NCI-H2196 treated with DMSO at 0.1 percent for 48 hours (cell line): Measurements from ENCODE around the gene GTF2A1.
A peak's percentile ranks its signal among the peaks of the same experiment; 100 is the strongest.
"Not testable (repeated sequence)": the region's sequence is repeated elsewhere in the genome, so short reads cannot be mapped to it uniquely, and the experiment has no call there.

ENCODE experiments used
- DNase-seq: peaks from one replicate; lab custom pipeline; 2025; ENCODE audit not compliant: unreplicated experiment; lab: John Stamatoyannopoulos, UW

The GTF2A1 gene

DNA sequence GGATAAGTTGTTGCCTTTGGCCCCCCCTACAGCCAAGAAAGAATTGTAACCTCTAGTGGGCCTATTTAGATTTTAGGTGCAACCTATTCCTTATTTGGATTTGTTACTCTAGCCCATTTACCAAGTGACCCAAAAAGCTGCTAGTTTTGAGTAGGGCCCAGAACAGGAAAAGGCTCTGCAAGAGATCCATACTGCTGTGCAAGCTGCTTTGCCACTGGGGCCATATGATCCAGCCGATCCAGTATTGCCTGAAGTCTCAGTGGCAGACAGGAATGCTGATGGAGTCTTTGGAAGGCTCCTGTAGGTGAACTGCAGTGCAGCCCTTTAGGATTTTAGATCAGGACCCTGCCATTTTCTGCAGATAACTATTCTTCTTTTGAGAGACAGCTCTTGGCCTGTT lies 12.9 kb upstream of the GTF2A1 start:
- DNase-seq = no peak

- no peak for DNase-seq
Measured at GRCh38 chr14:81231540-81231939, 10.8 kb upstream of the GTF2A1 start.

- no peak for DNase-seq
Measured at GRCh38 chr14:81224222-81224621, 3.5 kb upstream of the GTF2A1 start.

GRCh38 chr14:81223788-81224187 lies 3.0 kb upstream of the GTF2A1 start:
- not testable (repeated sequence) for DNase-seq

GRCh38 chr14:81222691-81223090 lies 1.9 kb upstream of the GTF2A1 start:
- no peak for DNase-seq

- no peak for DNase-seq
Measured at GRCh38 chr14:81222126-81222525, 1.4 kb upstream of the GTF2A1 start.

DNA sequence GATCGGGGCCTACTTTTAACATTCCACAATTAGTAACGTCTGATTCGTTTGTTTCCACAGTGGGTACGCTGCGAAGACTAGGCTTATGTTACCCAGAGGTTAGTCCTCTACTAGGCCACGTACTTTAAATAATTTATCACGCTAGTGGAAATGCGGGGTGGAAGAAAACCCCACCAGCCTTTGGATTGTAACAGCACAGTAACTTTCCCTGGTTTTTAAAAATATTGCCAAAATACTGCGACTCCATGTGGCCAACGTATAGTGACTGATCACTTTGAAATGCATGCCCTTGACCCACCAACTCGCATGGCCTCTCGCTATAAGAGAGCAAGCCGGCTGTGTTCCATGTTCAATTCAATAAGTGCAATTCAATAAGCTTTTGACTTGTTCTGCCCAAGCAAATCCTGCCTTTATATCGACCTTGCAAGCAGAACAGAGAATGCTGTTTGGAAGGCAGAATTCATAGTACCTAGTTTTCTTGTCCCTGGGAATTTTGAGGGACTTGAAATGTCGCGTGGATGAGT lies 882 bp upstream of the GTF2A1 start:
- DNase-seq = no peak

DNA sequence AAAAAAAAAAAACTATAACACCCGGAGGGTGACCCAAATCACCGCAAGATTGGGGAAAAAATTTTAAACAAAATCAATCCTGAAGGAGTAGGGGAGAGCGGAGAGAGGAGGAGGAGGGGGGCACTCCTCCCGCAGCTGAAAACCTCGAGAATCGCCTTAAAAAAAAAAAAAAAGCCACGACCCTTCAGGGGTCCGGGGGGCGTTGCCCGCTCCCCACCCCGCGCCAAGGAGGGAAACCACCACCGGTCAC lies 254 bp downstream of the GTF2A1 start:
- DNase-seq = no peak

DNA sequence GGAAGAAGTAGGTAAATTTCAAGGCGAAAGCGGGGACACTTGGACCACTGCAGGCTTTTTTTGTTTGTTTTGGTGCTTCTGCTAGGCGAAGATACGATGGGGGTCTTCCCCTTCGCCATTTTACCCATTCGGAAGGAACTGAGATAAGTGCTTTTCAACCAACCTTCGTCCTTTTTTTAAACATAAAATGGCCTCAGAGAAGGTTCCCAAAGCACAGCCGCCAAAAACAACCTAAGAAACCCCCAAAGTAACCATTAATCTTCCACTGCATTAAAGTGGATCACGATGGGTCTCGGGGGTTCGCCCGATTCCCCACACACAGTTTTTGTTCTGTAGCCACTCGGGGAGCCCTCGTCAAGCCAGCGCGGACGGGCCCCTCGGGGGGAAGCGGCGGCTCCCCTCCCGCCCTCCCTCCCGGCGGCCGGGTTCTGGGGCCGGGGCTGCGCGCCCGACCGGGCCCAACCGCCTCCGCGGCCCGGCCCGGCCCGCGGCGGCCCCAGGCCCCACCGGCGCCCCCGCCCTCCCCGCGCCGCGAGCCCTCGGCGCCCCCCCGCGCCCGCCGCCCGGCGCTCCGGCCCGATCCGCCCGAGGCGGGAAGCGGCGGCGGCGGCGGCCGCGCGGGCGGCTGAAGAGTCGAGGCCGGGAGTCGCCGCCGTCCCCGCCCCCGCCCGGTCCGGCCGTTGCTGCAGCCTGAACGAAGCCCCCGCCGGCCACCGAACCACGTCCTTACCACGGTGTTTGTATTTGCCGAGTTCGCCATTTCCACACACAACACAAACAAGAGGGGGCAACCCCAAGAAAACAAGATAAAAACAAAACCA lies 790 bp downstream of the GTF2A1 start:
- DNase-seq = no peak

GRCh38 chr14:81219210-81219758 lies 1.5 kb downstream of the GTF2A1 start:
- peak; percentile 93 for DNase-seq

DNA sequence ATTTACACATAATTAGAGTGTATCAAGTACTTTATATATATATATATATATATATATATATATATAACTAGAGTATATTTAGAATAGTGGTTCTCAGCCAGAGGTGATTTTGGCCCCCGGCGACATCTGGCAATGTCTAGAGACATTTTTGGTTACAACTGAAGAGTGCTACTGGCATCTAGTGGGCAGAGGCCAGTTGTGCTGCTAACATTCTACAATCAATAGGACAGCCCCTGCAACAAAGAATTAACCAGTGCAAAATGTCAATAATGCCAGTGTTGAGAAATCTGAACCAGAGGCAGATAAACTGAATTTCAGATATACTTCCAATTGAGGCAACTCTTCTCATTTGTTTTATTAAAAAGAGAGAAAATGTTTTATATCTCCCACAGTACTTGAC lies 8.9 kb downstream of the GTF2A1 start:
- DNase-seq = no peak

DNA sequence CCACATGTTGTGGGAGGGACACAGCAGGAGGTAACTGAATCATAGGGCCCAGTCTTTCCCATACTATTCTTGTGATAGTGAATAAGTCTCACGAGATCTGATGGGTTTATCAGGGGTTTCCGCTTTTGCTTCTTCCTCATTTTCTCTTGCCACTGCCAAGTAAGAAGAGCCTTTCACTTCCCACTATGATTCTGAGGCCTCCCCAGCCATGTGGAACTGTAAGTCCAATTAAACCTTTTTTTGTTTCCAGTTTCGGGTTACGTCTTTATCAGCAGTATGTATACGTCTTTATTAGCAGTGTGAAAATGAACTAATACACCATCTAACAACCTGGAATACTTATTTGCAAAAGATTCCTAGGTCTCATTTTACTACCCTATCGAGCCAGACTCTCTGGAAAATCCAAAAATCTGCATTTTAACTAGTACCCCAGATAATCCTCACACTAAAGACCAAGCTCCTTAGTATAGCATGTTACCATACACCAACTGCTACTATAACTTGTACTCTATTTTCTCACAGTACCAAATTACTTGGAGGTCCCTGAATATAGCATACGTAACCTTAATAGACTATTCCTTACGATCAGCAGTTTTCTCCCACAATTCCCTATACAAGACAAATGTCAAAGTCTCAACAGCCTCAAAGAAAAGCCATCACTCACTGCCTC lies 11.5 kb downstream of the GTF2A1 start:
- DNase-seq = no peak

DNA sequence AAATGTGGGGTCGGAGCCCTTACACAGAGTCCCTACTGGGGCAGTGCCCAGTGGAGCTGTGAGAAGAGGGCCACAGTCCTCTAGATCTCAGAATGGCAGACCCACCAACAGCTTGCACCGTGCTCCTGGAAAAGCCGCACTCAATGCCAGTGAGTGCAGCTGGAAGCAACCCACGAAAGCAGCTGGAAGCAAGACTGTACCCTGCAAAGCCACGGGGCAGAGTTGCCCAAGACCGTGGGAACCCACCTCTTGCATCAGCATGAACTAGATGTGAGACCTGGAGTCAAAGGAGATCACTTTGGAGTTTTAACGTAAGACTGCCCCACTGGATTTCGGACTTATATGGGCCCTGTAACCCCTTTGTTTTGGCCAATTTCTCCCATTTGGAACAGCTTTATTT lies 12.3 kb downstream of the GTF2A1 start:
- DNase-seq = no peak

- DNase-seq = no peak
Measured at GRCh38 chr14:81206115-81206514, 14.6 kb downstream of the GTF2A1 start.

- DNase-seq = no peak
Measured at GRCh38 chr14:81205639-81206038, 15.1 kb downstream of the GTF2A1 start.

- DNase-seq = no peak
Measured at GRCh38 chr14:81200054-81200453, 20.7 kb downstream of the GTF2A1 start.

DNA sequence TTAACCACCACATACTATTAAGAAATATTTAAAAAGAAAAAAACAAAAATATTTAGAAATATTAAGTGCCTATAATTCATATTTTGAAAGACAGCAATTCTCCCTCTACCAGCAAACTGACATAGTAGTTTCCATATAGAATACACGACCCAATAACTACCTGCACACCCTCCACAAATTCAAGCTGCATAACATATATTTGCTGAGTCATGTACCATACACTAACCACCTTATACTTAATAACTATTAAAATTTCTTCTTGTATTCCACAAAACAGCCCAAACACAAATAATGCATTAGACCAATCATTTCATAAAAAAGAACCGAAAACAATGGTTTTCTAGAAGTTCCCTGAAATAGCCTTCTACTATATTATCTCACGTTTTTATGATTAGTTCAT lies 21.7 kb downstream of the GTF2A1 start:
- no peak for DNase-seq

GRCh38 chr14:81198651-81199050 lies 22.1 kb downstream of the GTF2A1 start:
- no peak for DNase-seq

GRCh38 chr14:81193924-81194633 lies 26.7 kb downstream of the GTF2A1 start:
- no peak for DNase-seq

GRCh38 chr14:81192594-81192993 lies 28.2 kb downstream of the GTF2A1 start:
- DNase-seq = no peak

DNA sequence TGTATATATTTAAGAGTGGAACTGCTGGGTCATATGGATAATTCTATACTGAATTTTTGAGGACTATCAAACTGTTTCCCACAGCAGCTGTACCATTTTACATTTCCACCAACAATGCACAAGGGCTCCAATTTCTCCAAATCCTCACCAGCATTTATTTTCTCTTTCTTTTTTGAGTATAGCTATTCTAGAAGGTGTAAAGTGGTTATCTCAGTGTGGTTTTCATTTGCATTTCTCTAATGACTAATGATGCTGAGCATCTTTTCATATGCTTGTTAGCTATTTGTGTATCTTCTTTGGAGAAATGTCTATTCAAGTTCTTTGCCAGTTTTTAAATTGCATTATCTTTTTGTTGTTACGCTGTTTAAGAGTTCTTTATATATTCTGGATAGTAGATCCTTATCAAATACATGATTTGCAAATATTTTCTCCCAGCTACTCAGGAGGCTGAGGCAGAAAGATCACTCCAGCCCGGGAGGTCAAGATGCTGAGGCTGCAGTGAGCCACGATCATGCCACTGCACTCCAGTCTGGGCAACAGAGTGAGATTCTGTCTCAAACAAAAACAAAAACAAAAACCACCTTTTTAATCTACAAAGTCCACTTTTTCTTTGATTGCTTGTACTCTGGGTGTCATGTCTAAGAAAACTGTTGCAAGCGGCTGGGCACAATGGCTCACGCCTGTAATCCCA lies 32.8 kb downstream of the GTF2A1 start:
- DNase-seq = no peak
